HG03039 (cell line): ENCODE results near the gene GJB5.

Experiments used
- ATAC-seq: cut with Tn5 transposase; IDR thresholded peaks from one replicate; pipeline ENCODE4 v1.9.1; 2021; ENCODE audit warnings: mild to moderate bottlenecking, moderate library complexity; ENCODE audit not compliant: unreplicated experiment

Gene GJB5

DNA sequence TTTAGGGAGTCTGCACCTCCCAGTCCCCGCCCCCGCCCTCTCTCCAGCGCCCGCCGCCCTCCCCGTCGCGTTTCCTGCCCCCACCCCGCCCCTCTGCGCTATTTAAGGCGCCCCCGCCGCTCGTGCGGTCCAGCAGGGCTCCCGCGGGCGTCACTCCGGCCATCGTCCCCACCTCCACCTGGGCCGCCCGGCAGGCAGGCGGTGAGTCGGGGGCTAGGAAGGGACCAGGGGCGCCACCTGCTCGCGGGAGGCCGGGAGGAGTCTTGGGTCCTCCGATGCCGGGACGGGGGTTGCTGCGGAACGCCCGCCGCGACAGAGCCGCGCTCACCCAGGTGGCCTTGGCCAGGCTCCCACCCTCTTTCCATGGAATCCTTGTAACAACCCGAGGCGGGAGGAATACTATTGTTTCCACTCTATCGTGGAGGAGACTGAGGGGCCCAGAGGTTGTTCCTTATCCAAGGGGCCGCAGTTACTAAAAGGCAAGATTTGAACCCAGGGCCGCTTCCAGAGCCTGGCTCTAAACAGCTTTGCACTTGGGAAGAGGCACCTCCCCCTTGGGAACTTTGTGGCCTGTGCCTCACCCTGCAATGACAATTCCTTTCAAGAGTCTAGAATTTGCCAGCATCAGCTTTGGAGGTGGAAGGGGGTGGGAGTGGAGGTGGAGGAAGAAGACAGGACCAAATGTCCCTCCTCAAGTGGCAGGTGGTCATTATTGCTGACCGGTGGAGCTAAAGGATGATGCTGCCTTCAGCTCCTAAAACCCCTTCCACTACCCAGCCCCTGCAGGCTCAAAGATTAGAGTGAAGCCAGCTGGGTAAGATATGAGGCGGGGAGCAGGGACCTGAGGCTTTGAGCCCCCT is 38.3 kb downstream of the GJB5 start, which contains the start of gene GJA4:
TSS of gene GJA4 (plus strand) at position 132 of the 860 bp plus-strand sequence. CDS start 1,215 bp downstream, outside the sequence.
- ATAC-seq = no peak

DNA sequence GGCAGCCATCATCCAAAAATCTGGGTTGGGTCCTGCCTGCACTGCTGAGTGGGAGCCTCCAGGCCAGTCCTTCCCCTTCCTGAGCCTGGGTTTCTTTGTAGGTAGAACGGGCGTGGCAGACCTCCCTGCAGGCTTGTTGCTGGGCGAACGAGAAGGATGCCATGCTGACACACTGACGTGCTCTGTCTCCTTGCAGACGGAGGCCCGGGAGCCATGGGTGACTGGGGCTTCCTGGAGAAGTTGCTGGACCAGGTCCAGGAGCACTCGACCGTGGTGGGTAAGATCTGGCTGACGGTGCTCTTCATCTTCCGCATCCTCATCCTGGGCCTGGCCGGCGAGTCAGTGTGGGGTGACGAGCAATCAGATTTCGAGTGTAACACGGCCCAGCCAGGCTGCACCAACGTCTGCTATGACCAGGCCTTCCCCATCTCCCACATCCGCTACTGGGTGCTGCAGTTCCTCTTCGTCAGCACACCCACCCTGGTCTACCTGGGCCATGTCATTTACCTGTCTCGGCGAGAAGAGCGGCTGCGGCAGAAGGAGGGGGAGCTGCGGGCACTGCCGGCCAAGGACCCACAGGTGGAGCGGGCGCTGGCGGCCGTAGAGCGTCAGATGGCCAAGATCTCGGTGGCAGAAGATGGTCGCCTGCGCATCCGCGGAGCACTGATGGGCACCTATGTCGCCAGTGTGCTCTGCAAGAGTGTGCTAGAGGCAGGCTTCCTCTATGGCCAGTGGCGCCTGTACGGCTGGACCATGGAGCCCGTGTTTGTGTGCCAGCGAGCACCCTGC is 39.3 kb downstream of the GJB5 start:
- no peak for ATAC-seq

DNA sequence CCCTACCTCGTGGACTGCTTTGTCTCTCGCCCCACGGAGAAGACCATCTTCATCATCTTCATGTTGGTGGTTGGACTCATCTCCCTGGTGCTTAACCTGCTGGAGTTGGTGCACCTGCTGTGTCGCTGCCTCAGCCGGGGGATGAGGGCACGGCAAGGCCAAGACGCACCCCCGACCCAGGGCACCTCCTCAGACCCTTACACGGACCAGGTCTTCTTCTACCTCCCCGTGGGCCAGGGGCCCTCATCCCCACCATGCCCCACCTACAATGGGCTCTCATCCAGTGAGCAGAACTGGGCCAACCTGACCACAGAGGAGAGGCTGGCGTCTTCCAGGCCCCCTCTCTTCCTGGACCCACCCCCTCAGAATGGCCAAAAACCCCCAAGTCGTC is 39.9 kb downstream of the GJB5 start:
- no peak for ATAC-seq

DNA sequence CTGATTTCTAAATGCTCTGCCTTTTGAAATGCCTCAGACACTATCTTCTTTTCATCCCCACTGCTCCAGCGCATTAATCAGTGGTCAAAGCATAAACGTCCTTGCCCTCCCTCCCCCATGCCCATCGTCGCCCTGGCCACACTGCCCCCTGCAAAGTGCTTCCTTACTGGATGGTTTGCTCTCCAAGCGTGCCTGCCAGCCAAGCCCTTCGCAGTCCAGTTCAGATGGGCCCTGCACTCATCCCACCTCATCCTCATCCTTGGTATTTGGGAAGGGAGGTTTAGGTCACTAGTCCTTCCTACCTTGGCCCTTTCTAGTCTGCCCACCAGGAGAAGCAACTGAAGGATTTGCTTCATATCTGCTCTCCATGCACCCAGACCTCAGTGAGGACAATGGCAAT is 41.1 kb downstream of the GJB5 start:
- no peak for ATAC-seq

DNA sequence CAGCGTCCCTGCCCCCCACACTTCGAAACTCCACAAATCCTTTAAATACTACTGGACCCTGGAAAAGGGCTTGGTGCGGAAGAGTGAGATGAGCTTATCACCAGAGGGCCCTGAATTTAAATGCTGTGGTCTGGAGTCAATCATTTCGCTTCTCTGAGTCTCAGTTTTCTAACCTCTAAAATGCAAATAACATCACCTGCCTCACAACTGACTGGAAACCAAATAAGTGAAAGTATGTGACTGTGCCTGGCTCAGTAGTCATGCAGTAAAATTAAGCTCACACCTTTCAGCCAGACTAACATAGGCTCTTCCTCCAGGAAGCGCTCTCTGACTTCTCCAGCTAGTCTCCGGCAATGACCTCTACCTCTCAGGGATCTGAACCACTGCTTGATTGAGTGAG is 42.1 kb downstream of the GJB5 start:
- no peak for ATAC-seq

DNA sequence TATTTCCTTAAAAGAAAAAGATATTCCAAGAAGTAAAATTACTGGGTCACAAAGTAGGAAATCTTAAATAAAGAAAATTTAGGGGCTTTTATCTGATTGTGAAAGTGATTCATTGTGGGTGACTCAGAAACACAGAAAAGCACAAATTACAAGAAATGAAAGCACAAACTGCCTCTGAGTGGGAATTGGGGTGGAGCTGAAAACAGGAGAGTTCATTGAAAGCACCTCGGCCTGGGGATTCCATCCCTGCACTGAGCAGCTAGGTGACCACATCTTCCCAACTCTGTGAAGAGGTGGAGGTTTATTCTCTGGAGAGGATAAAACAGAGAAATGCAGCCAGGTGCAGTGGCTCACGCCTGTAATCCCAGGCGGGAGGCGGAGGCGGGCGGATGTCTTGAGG is 45.4 kb downstream of the GJB5 start:
- ATAC-seq = no peak

DNA sequence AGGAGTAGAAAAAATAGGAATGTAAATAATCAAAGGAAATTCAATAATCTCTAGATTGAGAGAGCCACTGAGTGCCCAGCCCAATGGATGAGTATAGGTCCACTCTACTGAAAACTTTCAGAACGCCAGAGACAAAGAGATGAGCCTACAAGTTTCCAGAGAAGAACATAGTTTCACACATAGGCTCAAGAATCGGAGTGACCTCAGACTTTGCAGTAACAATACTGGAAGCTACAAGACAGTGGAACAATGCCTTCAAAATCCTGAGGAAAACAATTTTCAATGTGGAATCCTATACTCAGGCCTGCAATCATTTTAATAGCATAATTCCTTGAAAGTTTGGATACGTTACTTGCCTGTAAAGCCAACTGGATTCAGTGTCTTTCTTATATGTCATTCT is 48.9 kb downstream of the GJB5 start:
- no peak for ATAC-seq

DNA sequence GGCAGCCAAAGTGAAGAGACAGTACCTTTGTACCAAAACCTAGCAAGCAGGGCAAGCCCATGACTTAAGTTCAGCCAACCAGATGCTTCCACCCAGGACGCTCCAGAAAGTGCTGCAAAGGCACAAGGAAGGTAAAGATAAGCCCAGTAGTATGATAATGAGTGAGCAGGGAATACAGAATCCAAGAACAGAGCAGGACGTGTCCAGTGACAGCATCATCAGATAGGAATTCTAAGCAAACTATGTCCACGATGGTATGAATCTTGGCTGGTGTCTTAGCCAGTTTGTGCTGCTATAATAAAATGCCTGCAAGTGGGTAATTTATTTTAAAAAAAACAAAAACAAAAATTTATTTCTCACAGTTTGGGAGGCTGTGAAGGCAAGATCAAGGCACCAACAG is 51.5 kb downstream of the GJB5 start:
- no peak for ATAC-seq
